Activated CD4-positive, alpha-beta T cell treated with anti-CD3 and anti-CD28 coated beads, Interleukin-2, amount 10 ng/mL, durations not matched to agents 24 days and 14 days (primary cell): ENCODE measurements around the gene PRKCE. TPM values are rescaled to one million over a fixed set of nuclear protein-coding genes. Genes with fewer than 3 reads are reported as not detected.

Source experiments
- DNase-seq: peaks from one replicate; pipeline ENCODE4 v3.0.0; 2022
- H3K27ac Mint-ChIP-seq: one replicate; pipeline ENCODE4 v1.8.0; 2022; ENCODE audit warnings: mild to moderate bottlenecking, mixed read lengths
- H3K27me3 Mint-ChIP-seq: one replicate; pipeline ENCODE4 v1.8.0; 2022; ENCODE audit warnings: mixed read lengths
- H3K36me3 Mint-ChIP-seq: one replicate; pipeline ENCODE4 v1.8.0; 2022; ENCODE audit warnings: low read depth, mild to moderate bottlenecking, mixed read lengths
- H3K4me1 Mint-ChIP-seq: one replicate; pipeline ENCODE4 v1.8.0; 2021; ENCODE audit warnings: mixed read lengths
- H3K4me3 Mint-ChIP-seq: one replicate; pipeline ENCODE4 v1.8.0; 2022; ENCODE audit warnings: mild to moderate bottlenecking, moderate library complexity, mixed read lengths
- H3K9me3 Mint-ChIP-seq: one replicate; pipeline ENCODE4 v1.8.0; 2021; ENCODE audit warnings: mixed read lengths
- intact Hi-C: fragments of 100-400 bp; cut with micrococcal nuclease; formaldehyde crosslinking; loops from one replicate; pipeline ENCODE4 v1.15.1; 2023
- total RNA-seq: library from RNA; stranded (reverse); gene quantifications from 2 replicates; pipeline ENCODE4 v1.2.3, GENCODE V29; 2022

PRKCE gene
- total RNA-seq, 1 donor from 2014 or later: 13.5 TPM

- intact Hi-C loops: no loop called here
- Mint-ChIP-seq H3K36me3 (no peaks in the 10 kb centered on the region), H3K27me3 (no peaks in the 10 kb centered on the region), H3K9me3 (no peaks in the 10 kb centered on the region), H3K4me3 (no peak overlapping the region), H3K4me1 (no peaks in the 10 kb centered on the region), H3K27ac (no peak overlapping the region)
- DNase-seq: no peak
These were observed 273.6 kb downstream of the PRKCE start for GRCh38 chr2:45925026-45925425.

GRCh38 chr2:45925636-45926366 lies 274.3 kb downstream of the PRKCE start:
- H3K9me3 Mint-ChIP-seq: no peaks in the 10 kb centered on the region
- intact Hi-C loops: no loop called here
- no peak overlapping the region for H3K27ac Mint-ChIP-seq
- H3K4me3 Mint-ChIP-seq: no peak overlapping the region
- DNase-seq: no peak
- no peaks in the 10 kb centered on the region for H3K27me3 Mint-ChIP-seq
- no peaks in the 10 kb centered on the region for H3K4me1 Mint-ChIP-seq
- H3K36me3 Mint-ChIP-seq: no peaks in the 10 kb centered on the region

- no peaks in the 10 kb centered on the region for H3K27me3 Mint-ChIP-seq
- intact Hi-C loops: no loop called here
These were observed 277.5 kb downstream of the PRKCE start for GRCh38 chr2:45928946-45929345.

GRCh38 chr2:45929674-45930395 lies 278.4 kb downstream of the PRKCE start:
- Mint-ChIP-seq H3K27me3 (no peaks in the 10 kb centered on the region), H3K27ac (no peak overlapping the region), H3K9me3 (no peaks in the 10 kb centered on the region), H3K4me3 (no peak overlapping the region), H3K36me3 (no peaks in the 10 kb centered on the region), H3K4me1 (no peaks in the 10 kb centered on the region)
- no peak for DNase-seq
- intact Hi-C loops: no loop called here

More at GRCh38 chr2:45928946-45929345, 277.5 kb downstream of the PRKCE start:
- Mint-ChIP-seq H3K36me3 (no peaks in the 10 kb centered on the region), H3K27ac (no peak overlapping the region), H3K4me1 (no peaks in the 10 kb centered on the region), H3K4me3 (no peak overlapping the region), H3K9me3 (no peaks in the 10 kb centered on the region)
- DNase-seq: no peak

GRCh38 chr2:45930396-45930792 lies 278.9 kb downstream of the PRKCE start:
- no peak for DNase-seq
- H3K4me1 Mint-ChIP-seq: no peaks in the 10 kb centered on the region
- no peak overlapping the region for H3K27ac Mint-ChIP-seq
- H3K27me3 Mint-ChIP-seq: no peaks in the 10 kb centered on the region
- no peaks in the 10 kb centered on the region for H3K9me3 Mint-ChIP-seq
- no peaks in the 10 kb centered on the region for H3K36me3 Mint-ChIP-seq
- H3K4me3 Mint-ChIP-seq: no peak overlapping the region
- intact Hi-C loops: no loop called here

- H3K27ac Mint-ChIP-seq: no peak overlapping the region
- no peak overlapping the region for H3K4me3 Mint-ChIP-seq
- H3K4me1 Mint-ChIP-seq: peaks cover 2% of the 10 kb centered on the region
- intact Hi-C loops: no loop called here
- H3K9me3 Mint-ChIP-seq: no peaks in the 10 kb centered on the region
- no peaks in the 10 kb centered on the region for H3K36me3 Mint-ChIP-seq
- DNase-seq: no peak
- H3K27me3 Mint-ChIP-seq: no peaks in the 10 kb centered on the region
These were observed 281.0 kb downstream of the PRKCE start for GRCh38 chr2:45932278-45932975.

GRCh38 chr2:45935791-45936622 lies 284.5 kb downstream of the PRKCE start:
- H3K27me3 Mint-ChIP-seq: no peaks in the 10 kb centered on the region
- H3K36me3 Mint-ChIP-seq: no peaks in the 10 kb centered on the region
- H3K4me1 Mint-ChIP-seq: peaks cover 2% of the 10 kb centered on the region
- intact Hi-C loops: loop anchor here (1.0 kb wide), 2 partner anchors 158 to 293 kb away; no protein-coding TSS in a partner anchor
- H3K27ac Mint-ChIP-seq: no peak overlapping the region
- no peaks in the 10 kb centered on the region for H3K9me3 Mint-ChIP-seq
- peak; percentile 86 for DNase-seq
- no peak overlapping the region for H3K4me3 Mint-ChIP-seq

- Mint-ChIP-seq H3K4me3 (no peak overlapping the region), H3K4me1 (peaks cover 2% of the 10 kb centered on the region), H3K36me3 (no peaks in the 10 kb centered on the region), H3K9me3 (no peaks in the 10 kb centered on the region), H3K27ac (no peak overlapping the region), H3K27me3 (no peaks in the 10 kb centered on the region)
- intact Hi-C loops: loop anchor here (1.0 kb wide), 2 partner anchors 158 to 293 kb away; no protein-coding TSS in a partner anchor
- no peak for DNase-seq
These were observed 285.1 kb downstream of the PRKCE start for GRCh38 chr2:45936623-45936979.

GRCh38 chr2:45937990-45938389 lies 286.5 kb downstream of the PRKCE start:
- no peaks in the 10 kb centered on the region for H3K27me3 Mint-ChIP-seq
- DNase-seq: no peak
- H3K36me3 Mint-ChIP-seq: no peaks in the 10 kb centered on the region
- intact Hi-C loops: no loop called here
- no peaks in the 10 kb centered on the region for H3K9me3 Mint-ChIP-seq
- no peak overlapping the region for H3K4me3 Mint-ChIP-seq
- no peak overlapping the region for H3K27ac Mint-ChIP-seq
- peaks cover 2% of the 10 kb centered on the region for H3K4me1 Mint-ChIP-seq

GRCh38 chr2:45938649-45939511 lies 287.4 kb downstream of the PRKCE start:
- intact Hi-C loops: no loop called here
- H3K36me3 Mint-ChIP-seq: no peaks in the 10 kb centered on the region

GRCh38 chr2:45941531-45942236 lies 290.2 kb downstream of the PRKCE start:
- Mint-ChIP-seq H3K36me3 (no peaks in the 10 kb centered on the region), H3K27ac (no peak overlapping the region), H3K27me3 (no peaks in the 10 kb centered on the region), H3K9me3 (no peaks in the 10 kb centered on the region), H3K4me3 (no peak overlapping the region), H3K4me1 (no peaks in the 10 kb centered on the region)
- no peak for DNase-seq
- intact Hi-C loops: no loop called here

More at GRCh38 chr2:45938649-45939511, 287.4 kb downstream of the PRKCE start:
- H3K4me3 Mint-ChIP-seq: no peak overlapping the region
- no peaks in the 10 kb centered on the region for H3K27me3 Mint-ChIP-seq
- H3K9me3 Mint-ChIP-seq: no peaks in the 10 kb centered on the region
- peaks cover 2% of the 10 kb centered on the region for H3K4me1 Mint-ChIP-seq
- no peak overlapping the region for H3K27ac Mint-ChIP-seq
- DNase-seq: no peak

GRCh38 chr2:45942237-45942738 lies 290.8 kb downstream of the PRKCE start:
- intact Hi-C loops: no loop called here
- H3K27ac Mint-ChIP-seq: no peak overlapping the region
- DNase-seq: no peak
- no peaks in the 10 kb centered on the region for H3K4me1 Mint-ChIP-seq
- no peak overlapping the region for H3K4me3 Mint-ChIP-seq
- H3K36me3 Mint-ChIP-seq: no peaks in the 10 kb centered on the region
- H3K9me3 Mint-ChIP-seq: no peaks in the 10 kb centered on the region
- H3K27me3 Mint-ChIP-seq: peaks cover 3% of the 10 kb centered on the region
